Activated CD4-positive, alpha-beta T cell treated with anti-CD3 and anti-CD28 coated beads, Interleukin-2, amount 10 ng/mL, durations not matched to agents 7 days and 5 days (primary cell): ENCODE measurements around the gene ROR2. TPM values are rescaled to one million over a fixed set of nuclear protein-coding genes. Genes with fewer than 3 reads are reported as not detected.

Source experiments
- CTCF ChIA-PET: fragments of 350-600 bp; sonication (Branson Sonifier 250); formaldehyde crosslinking; loops from one replicate; lab custom pipeline; 2021; ENCODE audit warnings: antibody characterized with exemption; lab: Charles Lee
- POLR2A ChIA-PET: fragments of 350-600 bp; sonication (Branson Sonifier 250); formaldehyde crosslinking; loops from one replicate; lab custom pipeline; 2021; ENCODE audit warnings: antibody characterized with exemption; lab: Charles Lee
- DNase-seq: peaks from one replicate; pipeline ENCODE4 v3.0.0-alpha.2; 2020
- H3K27ac Mint-ChIP-seq: one replicate; pipeline ENCODE4 v1.8.0; 2021; ENCODE audit warnings: mild to moderate bottlenecking, moderate library complexity, mixed read lengths
- H3K27me3 Mint-ChIP-seq: one replicate; pipeline ENCODE4 v1.8.0; 2021; ENCODE audit warnings: mixed read lengths
- H3K36me3 Mint-ChIP-seq: one replicate; pipeline ENCODE4 v1.8.0; 2021; ENCODE audit warnings: low read depth, mixed read lengths
- H3K4me1 Mint-ChIP-seq: one replicate; pipeline ENCODE4 v1.8.0; 2021; ENCODE audit warnings: mixed read lengths
- H3K4me3 Mint-ChIP-seq: one replicate; pipeline ENCODE4 v1.8.0; 2021; ENCODE audit warnings: mild to moderate bottlenecking, moderate library complexity, mixed read lengths
- H3K9me3 Mint-ChIP-seq: one replicate; pipeline ENCODE4 v1.8.0; 2021; ENCODE audit warnings: mixed read lengths
- total RNA-seq, 2 experiments: library from RNA; stranded (reverse); gene quantifications; one replicate each; pipeline ENCODE4 v1.2.3, GENCODE V29; 2021

Gene ROR2
- total RNA-seq, 2 experiments from 2014 or later: 0.48 to 0.55 TPM

DNA sequence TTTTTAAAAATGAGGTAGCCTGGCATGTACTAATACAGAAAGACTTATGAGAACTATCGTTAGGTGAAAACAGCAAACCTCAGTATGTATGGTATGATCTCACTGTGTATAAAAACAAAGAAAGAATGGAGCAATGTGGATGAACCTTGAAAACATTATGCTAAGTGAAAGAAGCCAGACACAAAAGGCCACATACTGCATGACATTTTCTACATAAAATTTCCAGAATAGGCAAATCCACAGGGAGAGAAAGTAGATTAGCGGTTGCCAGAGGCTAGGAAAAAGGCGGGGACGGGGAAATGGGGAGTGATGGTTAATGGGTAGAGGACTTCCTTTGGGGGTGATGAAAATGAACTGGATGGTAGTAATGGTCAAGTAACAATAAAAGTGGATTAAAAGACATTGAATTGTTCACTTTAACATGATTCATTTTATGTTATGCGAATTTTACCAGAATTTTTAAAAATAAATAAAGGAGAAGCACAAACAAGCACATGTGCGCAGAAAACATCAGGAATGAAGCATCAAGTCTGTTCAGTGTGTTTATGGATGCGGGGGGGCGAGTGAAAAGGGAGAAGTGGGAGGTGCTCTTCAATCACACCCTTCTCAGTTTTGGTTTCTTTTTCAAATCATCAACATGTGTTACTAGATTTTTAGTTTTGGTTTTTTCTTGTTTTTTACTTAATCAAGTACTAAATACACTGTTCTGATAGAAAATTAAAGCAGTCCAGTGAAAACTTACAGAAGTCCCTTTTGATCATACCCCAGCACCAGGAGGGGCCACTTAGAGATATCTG lies 16.3 kb downstream of the ROR2 start:
- peaks cover 11% of the 10 kb centered on the region for H3K4me1 Mint-ChIP-seq
- no peak overlapping the region for H3K4me3 Mint-ChIP-seq
- CTCF ChIA-PET: no interaction called here
- H3K27ac Mint-ChIP-seq: no peak overlapping the region
- POLR2A ChIA-PET: interaction anchor here (0.6 kb wide), 1 partner anchor 16 kb away, joined by 5 read pairs; the partner anchor contains the start of gene ROR2
- H3K36me3 Mint-ChIP-seq: peaks cover 5% of the 10 kb centered on the region
- DNase-seq: no peak
- H3K9me3 Mint-ChIP-seq: peaks cover 26% of the 10 kb centered on the region
- peaks cover 6% of the 10 kb centered on the region for H3K27me3 Mint-ChIP-seq

DNA sequence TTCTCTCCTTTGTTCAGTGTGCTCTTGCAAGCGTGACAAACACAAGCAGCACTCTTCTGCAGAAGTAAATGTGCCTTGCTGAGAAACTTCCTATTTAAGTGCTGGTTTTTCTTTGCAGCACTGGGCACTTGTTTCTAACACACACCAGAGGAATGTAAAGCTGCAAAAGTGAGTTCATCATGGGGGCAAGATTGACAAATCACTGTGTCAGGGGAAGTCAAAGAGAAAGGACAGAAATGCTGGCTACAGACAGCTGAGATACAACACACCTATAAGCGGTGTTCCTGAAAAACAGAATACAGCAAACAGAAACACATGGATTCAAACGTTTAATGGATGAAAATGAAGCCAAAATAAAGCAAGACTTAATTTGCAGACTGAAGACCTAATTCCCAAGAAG lies 19.6 kb downstream of the ROR2 start:
- POLR2A ChIA-PET: no interaction called here
- H3K36me3 Mint-ChIP-seq: peaks cover 5% of the 10 kb centered on the region
- CTCF ChIA-PET: no interaction called here
- H3K9me3 Mint-ChIP-seq: peaks cover 31% of the 10 kb centered on the region
- no peak overlapping the region for H3K27ac Mint-ChIP-seq
- peaks cover 3% of the 10 kb centered on the region for H3K27me3 Mint-ChIP-seq
- peaks cover 11% of the 10 kb centered on the region for H3K4me1 Mint-ChIP-seq
- no peak overlapping the region for H3K4me3 Mint-ChIP-seq
- DNase-seq: no peak

DNA sequence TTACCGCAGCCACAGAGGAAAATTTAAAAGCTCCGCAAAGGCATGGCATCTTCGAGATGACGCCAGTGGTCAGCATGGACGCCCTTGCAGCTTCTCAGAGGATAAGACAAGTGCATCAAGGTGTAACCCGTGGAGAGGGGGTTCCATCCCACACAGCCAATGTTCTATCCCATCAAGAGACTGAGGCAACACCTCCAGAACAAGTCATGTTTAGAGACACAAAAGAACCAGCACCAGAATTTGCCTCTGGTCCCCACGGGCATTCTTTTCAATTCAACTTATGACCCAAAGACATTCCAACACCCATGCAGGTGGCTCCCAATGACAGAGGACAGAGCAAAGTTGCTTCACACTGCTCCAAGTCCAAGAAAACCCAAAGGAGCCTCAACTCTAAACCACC lies 20.7 kb downstream of the ROR2 start:
- Mint-ChIP-seq H3K27me3 (peaks cover 3% of the 10 kb centered on the region), H3K36me3 (peaks cover 5% of the 10 kb centered on the region), H3K4me1 (peaks cover 8% of the 10 kb centered on the region), H3K4me3 (no peak overlapping the region), H3K9me3 (peaks cover 31% of the 10 kb centered on the region), H3K27ac (no peak overlapping the region)
- DNase-seq: no peak
- POLR2A ChIA-PET: no interaction called here
- CTCF ChIA-PET: no interaction called here

DNA sequence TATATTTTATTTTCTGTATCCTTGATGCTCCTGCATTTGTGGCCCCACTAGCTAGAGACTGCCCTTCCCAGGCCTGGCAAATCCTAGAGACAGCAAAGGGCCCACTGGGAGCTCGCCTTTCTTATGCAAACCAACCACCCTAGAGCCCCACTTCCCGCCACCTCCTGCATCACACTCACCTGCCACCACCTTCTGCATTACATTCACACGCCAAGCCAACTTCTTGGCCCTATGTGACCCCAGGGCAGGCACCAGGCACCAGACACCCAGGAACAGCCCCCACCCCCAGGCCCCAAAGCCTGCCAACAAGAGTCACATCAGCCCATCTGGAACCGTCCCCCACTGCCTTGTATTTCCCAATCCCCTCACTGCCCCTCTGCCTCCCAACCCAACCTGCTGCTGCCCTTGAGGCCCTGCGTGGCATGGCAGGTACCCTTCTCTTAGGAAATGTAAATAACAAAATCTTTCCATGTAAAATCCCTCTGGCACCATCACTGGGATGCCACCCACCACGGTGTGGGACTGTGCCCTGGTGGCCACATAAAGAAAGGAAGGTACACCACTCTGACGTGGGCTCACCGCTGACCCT lies 22.0 kb downstream of the ROR2 start:
- Mint-ChIP-seq H3K9me3 (peaks cover 31% of the 10 kb centered on the region), H3K27me3 (peaks cover 4% of the 10 kb centered on the region), H3K4me3 (no peak overlapping the region), H3K36me3 (peaks cover 5% of the 10 kb centered on the region), H3K27ac (no peak overlapping the region), H3K4me1 (no peaks in the 10 kb centered on the region)
- POLR2A ChIA-PET: no interaction called here
- no peak for DNase-seq
- CTCF ChIA-PET: interaction anchor here (0.7 kb wide), 1 partner anchor 163 kb away, joined by 3 read pairs; no protein-coding TSS in a partner anchor

DNA sequence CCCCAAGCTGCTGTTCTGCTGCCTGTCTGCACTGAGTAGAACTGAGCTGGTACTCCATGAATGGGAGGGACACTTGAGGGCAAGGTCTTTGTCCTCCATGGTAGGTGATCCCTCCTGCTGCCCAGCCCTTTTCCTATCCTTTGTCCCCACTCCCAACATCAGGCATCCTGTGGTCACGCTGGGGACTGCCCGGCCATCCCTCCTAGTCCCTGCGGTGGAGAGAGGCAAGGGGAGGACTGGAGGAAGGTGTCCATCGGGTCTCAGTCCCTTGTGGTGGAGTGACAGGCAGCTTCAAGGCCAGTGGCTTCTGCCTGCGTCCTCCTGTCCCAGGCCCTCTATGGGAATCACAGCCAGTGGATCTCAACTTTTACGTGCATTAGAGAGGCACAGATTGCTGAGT lies 25.9 kb downstream of the ROR2 start:
- H3K36me3 Mint-ChIP-seq: no peaks in the 10 kb centered on the region
- H3K4me1 Mint-ChIP-seq: no peaks in the 10 kb centered on the region
- ChIA-PET CTCF (no interaction called here), POLR2A (no interaction called here)
- H3K27me3 Mint-ChIP-seq: peaks cover 20% of the 10 kb centered on the region
- peaks cover 5% of the 10 kb centered on the region for H3K9me3 Mint-ChIP-seq
- no peak overlapping the region for H3K4me3 Mint-ChIP-seq
- no peak for DNase-seq
- no peak overlapping the region for H3K27ac Mint-ChIP-seq

DNA sequence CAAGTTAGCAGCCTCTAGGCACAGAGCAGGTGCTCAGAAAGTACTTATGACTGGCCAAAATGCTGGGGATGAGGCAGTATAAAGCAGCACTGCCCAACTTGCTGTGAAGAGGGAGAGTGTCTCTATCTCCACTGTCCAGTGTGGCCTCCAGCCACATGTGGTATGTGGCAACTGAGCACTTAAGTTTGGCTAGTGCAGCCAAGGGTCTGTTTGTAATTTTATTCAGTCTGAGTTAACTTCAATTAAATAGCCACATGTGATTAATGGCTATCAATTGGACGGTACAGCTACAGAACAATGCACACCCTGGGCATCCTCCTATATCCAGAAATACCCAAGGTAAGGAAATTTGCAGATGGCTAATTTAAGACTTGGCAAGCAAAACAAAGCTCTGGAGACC lies 26.9 kb downstream of the ROR2 start:
- DNase-seq: no peak
- ChIA-PET POLR2A (no interaction called here), CTCF (no interaction called here)
- no peak overlapping the region for H3K27ac Mint-ChIP-seq
- no peak overlapping the region for H3K4me3 Mint-ChIP-seq
- peaks cover 25% of the 10 kb centered on the region for H3K27me3 Mint-ChIP-seq
- no peaks in the 10 kb centered on the region for H3K36me3 Mint-ChIP-seq
- H3K4me1 Mint-ChIP-seq: no peaks in the 10 kb centered on the region
- H3K9me3 Mint-ChIP-seq: peaks cover 4% of the 10 kb centered on the region

DNA sequence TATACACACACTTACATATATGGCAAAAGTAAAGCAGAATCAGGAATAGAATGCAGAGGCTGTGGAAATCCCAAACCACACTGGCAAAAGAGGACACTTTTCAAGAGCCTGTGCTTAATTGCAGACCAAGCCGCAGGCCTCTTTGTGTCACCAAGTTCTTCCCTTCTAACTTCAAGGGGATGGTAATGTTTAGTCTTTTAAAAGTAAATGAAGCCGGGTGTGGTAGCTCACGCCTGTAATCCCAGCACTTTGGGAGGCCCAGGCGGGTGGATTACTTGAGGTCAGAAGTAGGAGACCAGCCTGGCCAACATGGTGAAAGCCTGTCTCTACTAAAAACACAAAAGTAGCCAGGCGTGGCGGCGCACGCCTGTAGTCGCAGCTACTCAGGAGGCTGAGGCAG lies 28.7 kb downstream of the ROR2 start:
- Mint-ChIP-seq H3K9me3 (no peaks in the 10 kb centered on the region), H3K4me3 (no peak overlapping the region), H3K27me3 (peaks cover 22% of the 10 kb centered on the region), H3K36me3 (no peaks in the 10 kb centered on the region), H3K4me1 (no peaks in the 10 kb centered on the region), H3K27ac (no peak overlapping the region)
- ChIA-PET CTCF (no interaction called here), POLR2A (no interaction called here)
- no peak for DNase-seq

- ChIA-PET POLR2A (no interaction called here), CTCF (no interaction called here)
- no peaks in the 10 kb centered on the region for H3K9me3 Mint-ChIP-seq
- H3K27me3 Mint-ChIP-seq: peaks cover 22% of the 10 kb centered on the region
- no peak for DNase-seq
- H3K4me1 Mint-ChIP-seq: no peaks in the 10 kb centered on the region
- no peaks in the 10 kb centered on the region for H3K36me3 Mint-ChIP-seq
- H3K27ac Mint-ChIP-seq: no peak overlapping the region
- no peak overlapping the region for H3K4me3 Mint-ChIP-seq
Observed at GRCh38 chr9:91920630-91921350, 29.2 kb downstream of the ROR2 start.

DNA sequence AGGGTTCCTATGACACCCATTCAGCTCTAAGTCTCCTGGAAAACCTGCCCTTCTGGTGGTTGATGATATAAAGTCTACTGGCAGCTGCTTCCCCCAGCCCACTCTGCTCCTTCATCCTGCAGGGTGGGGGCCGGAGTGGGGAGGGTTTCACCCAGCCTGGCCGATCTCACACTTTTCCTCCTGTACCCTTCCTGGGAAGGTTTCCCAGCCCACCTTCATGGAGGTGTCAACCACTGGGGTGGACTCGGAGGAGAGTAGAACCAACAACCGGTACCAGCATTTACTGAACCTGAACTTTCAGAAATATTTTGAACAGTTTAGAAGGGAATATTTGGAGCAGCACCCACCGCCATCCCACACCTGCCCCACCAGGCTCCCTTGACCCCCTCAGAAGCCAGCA lies 30.4 kb downstream of the ROR2 start:
- ChIA-PET POLR2A (no interaction called here), CTCF (no interaction called here)
- Mint-ChIP-seq H3K4me1 (no peaks in the 10 kb centered on the region), H3K36me3 (no peaks in the 10 kb centered on the region), H3K4me3 (no peak overlapping the region), H3K27ac (no peak overlapping the region), H3K9me3 (no peaks in the 10 kb centered on the region), H3K27me3 (peaks cover 23% of the 10 kb centered on the region)
- DNase-seq: no peak

- Mint-ChIP-seq H3K4me3 (no peak overlapping the region), H3K27ac (no peak overlapping the region), H3K4me1 (no peaks in the 10 kb centered on the region), H3K27me3 (peaks cover 24% of the 10 kb centered on the region), H3K9me3 (no peaks in the 10 kb centered on the region), H3K36me3 (no peaks in the 10 kb centered on the region)
- ChIA-PET CTCF (no interaction called here), POLR2A (no interaction called here)
- no peak for DNase-seq
Observed at GRCh38 chr9:91917436-91917835, 32.6 kb downstream of the ROR2 start.

- Mint-ChIP-seq H3K36me3 (no peaks in the 10 kb centered on the region), H3K9me3 (no peaks in the 10 kb centered on the region), H3K27me3 (peaks cover 19% of the 10 kb centered on the region), H3K4me3 (no peak overlapping the region), H3K27ac (no peak overlapping the region), H3K4me1 (no peaks in the 10 kb centered on the region)
- ChIA-PET CTCF (no interaction called here), POLR2A (no interaction called here)
- DNase-seq: no peak
Observed at GRCh38 chr9:91915524-91916263, 34.3 kb downstream of the ROR2 start.

GRCh38 chr9:91914937-91915336 lies 35.1 kb downstream of the ROR2 start:
- Mint-ChIP-seq H3K4me3 (no peak overlapping the region), H3K4me1 (no peaks in the 10 kb centered on the region), H3K27ac (no peak overlapping the region), H3K9me3 (no peaks in the 10 kb centered on the region), H3K27me3 (peaks cover 16% of the 10 kb centered on the region), H3K36me3 (no peaks in the 10 kb centered on the region)
- DNase-seq: no peak
- CTCF ChIA-PET: no interaction called here
- POLR2A ChIA-PET: no interaction called here

DNA sequence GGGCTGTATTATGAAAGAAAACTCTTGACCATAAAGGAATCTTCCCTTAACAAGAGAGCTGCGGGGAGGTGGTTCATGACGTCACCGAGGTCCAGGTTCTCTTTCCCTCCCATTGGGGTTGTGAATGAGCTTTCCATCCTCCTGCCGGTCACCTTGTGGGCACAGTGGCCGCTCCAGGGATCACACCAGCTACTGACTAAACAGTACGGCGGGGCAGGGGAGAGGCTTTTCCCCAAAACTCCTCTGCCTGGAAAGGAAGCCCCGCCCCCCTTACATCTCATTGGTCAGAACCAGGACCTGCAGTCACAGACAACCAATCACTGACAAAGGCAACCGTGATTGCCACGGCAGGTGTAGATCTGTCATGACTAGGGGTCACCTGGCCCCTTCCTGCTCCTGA lies 35.6 kb downstream of the ROR2 start:
- Mint-ChIP-seq H3K36me3 (no peaks in the 10 kb centered on the region), H3K9me3 (no peaks in the 10 kb centered on the region), H3K4me1 (no peaks in the 10 kb centered on the region), H3K27me3 (peaks cover 15% of the 10 kb centered on the region), H3K27ac (no peak overlapping the region), H3K4me3 (no peak overlapping the region)
- DNase-seq: no peak
- POLR2A ChIA-PET: no interaction called here
- CTCF ChIA-PET: no interaction called here
